Kidney epithelial cell (primary cell): Measurements from ENCODE around the gene GTF2A2. TPM values are rescaled to one million over a fixed set of nuclear protein-coding genes. Genes with fewer than 3 reads are reported as not detected.

Experiments
- DNase-seq: peaks from one replicate; pipeline ENCODE4 v3.0.0-alpha.2; 2010; ENCODE audit warnings: low read depth
- H3K27me3 ChIP-seq: 2 replicates; pipeline ENCODE4 v1.6.0; 2011; ENCODE audit warnings: low read length; ENCODE audit not compliant: control insufficient read depth, insufficient read depth
- H3K36me3 ChIP-seq: 2 replicates; pipeline ENCODE4 v1.5.1; 2011; ENCODE audit warnings: low read length; ENCODE audit not compliant: control insufficient read depth, insufficient read depth
- H3K4me3 ChIP-seq: 2 replicates; pipeline ENCODE4 v1.5.1; 2011; ENCODE audit warnings: low read depth, mild to moderate bottlenecking, control low read depth, low read length
- total RNA-seq: library from RNA; depleted of rRNA; stranded (reverse); fragments of >200 nt; gene quantifications from 2 replicates; pipeline ENCODE4 v1.2.3, GENCODE V29; 2015
- TF ChIP-seq, protein P1 (sequence below): IDR thresholded peaks from 2 replicates; pipeline ENCODE4 v1.5.1; 2011; ENCODE audit warnings: mild to moderate bottlenecking, moderate library complexity, low read length, control low read depth, inconsistent platforms; ENCODE audit not compliant: insufficient read depth, poor library complexity, severe bottlenecking

Gene GTF2A2
- total RNA-seq, 1 donor from 2014 or later: 36.9 TPM

DNA sequence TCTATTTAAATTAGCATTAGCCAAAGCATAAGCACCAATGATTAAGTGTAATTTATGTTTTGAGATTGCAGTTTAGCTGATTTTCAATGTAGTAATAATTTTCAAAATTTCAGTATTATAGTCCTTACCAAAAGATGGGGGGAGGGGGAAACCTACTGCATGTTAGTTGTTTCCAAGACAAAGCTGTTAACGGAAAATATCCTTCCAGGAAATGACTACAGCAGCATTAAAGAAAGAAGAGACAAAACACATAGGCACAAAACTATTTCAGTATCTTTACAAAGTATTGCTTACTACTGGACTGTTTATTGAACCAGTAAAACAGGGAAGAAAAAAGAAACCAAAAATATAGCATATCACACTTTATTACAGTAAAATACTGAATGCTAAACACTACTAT lies 21.3 kb upstream of the GTF2A2 start:
- H3K27me3 ChIP-seq: no peaks in the 10 kb centered on the region
- TF ChIP-seq, protein P1, sequence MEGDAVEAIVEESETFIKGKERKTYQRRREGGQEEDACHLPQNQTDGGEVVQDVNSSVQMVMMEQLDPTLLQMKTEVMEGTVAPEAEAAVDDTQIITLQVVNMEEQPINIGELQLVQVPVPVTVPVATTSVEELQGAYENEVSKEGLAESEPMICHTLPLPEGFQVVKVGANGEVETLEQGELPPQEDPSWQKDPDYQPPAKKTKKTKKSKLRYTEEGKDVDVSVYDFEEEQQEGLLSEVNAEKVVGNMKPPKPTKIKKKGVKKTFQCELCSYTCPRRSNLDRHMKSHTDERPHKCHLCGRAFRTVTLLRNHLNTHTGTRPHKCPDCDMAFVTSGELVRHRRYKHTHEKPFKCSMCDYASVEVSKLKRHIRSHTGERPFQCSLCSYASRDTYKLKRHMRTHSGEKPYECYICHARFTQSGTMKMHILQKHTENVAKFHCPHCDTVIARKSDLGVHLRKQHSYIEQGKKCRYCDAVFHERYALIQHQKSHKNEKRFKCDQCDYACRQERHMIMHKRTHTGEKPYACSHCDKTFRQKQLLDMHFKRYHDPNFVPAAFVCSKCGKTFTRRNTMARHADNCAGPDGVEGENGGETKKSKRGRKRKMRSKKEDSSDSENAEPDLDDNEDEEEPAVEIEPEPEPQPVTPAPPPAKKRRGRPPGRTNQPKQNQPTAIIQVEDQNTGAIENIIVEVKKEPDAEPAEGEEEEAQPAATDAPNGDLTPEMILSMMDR: no peak
- no peak overlapping the region for H3K4me3 ChIP-seq
- peaks cover 1% of the 10 kb centered on the region for H3K36me3 ChIP-seq
- DNase-seq: no peak

DNA sequence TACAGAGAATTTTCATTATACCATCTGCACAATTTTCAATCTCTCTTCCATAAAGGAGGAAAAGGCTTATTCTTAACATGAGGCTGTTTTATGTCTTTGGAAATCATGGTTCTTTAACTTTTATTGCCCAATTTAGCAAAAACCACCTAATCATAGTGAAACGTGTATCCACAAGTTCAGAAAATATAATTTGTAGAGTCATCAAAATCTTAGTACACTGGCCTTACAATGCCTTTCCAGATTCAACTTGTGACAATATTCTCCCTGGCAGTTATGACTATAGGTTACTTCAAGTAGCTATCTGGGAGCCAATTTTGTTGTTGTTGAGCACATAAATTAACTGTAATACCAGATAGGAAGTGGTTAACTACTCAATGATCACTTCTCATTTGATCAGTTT lies 20.9 kb upstream of the GTF2A2 start:
- Histone ChIP-seq H3K27me3 (no peaks in the 10 kb centered on the region), H3K36me3 (peaks cover 1% of the 10 kb centered on the region), H3K4me3 (no peak overlapping the region)
- no peak for DNase-seq
- TF ChIP-seq, protein P1: no peak

DNA sequence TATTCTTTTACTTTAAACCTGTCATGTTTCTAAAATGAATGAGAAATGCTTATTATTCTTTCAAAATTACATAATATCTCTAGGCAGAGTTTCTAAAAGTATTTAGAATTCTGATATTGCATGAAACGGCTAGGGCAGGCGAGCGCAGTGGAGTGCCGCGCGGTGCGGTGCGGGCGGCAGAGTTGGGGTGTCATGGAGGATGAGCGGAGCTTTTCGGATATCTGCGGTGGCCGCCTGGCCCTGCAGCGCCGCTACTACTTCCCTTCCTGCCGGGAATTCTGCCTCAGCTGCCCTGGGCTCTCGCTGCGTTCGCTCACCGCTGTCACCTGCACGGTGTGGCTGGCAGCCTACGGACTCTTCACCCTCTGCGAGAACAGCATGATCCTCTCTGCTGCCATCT lies 19.2 kb upstream of the GTF2A2 start:
- peaks cover 1% of the 10 kb centered on the region for H3K36me3 ChIP-seq
- no peak overlapping the region for H3K4me3 ChIP-seq
- TF ChIP-seq, protein P1: no peak
- DNase-seq: no peak
- H3K27me3 ChIP-seq: no peaks in the 10 kb centered on the region

DNA sequence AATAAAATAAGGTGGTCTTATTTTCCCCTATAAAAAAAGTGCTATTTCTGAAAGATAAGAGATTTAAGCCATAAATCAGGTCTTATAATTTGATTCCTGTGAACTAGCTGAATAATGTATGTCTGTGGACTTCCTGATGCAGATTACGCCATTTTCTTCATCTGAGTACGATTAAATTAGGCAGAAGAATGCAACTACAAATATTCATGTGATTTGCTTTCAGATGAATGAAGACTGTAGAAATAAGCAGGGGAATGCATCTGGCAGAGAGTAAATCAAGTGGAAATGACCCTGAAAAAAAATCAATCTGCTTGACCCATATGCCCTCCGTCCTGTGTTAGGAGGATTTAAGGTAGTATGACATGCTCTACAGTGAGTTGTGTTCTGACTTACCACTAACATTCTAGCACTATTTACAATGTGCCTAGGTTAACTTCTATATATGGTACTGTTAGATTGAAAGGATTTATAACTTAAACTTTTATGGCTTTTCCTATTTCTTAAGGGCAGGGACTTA lies 17.1 kb upstream of the GTF2A2 start:
- Histone ChIP-seq H3K36me3 (no peaks in the 10 kb centered on the region), H3K4me3 (no peak overlapping the region)
- TF ChIP-seq, protein P1: no peak

DNA sequence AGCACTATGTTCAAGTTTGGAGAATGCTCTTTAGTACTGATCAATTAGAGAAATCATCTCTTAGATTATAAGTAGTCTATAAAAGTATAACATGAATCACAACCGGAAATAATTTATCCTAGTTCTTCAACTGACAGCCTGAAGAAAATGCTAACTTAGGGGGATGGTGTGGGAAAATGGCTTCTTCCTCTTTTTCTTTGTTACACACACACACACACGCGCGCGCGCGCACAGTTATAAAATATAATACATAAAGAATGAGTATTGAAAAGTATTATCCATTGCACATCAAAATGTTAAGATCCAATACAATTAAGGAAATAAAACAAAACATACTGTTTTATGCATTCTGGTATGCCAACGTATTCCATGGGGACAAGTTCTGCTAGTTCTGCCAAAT lies 11.2 kb upstream of the GTF2A2 start:
- Histone ChIP-seq H3K27me3 (no peaks in the 10 kb centered on the region), H3K4me3 (no peak overlapping the region), H3K36me3 (no peaks in the 10 kb centered on the region)
- TF ChIP-seq, protein P1: no peak
- no peak for DNase-seq

More for the DNA sequence above, 17.1 kb upstream of the GTF2A2 start:
- DNase-seq: no peak
- no peaks in the 10 kb centered on the region for H3K27me3 ChIP-seq

DNA sequence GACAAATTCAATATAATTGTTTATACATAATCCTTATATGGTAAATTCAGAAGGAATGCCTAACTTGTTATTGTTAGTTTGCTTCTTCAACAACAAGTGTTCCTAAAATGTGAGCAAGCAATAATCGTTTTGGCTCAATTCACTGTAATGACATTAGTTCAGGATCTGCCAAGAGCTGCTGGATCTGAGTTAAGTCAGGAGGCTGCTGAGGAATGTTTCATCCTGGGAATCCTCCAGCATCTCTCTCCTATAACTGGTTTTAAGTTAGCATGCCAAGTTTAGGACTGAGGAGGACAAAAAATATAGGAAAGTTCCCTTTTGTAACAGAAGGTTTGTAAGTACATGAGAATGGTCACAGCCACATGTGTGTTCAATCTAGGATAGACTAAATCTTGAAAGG lies 4.9 kb upstream of the GTF2A2 start:
- no peaks in the 10 kb centered on the region for H3K27me3 ChIP-seq

More for the DNA sequence above, 4.9 kb upstream of the GTF2A2 start:
- peaks cover 1% of the 10 kb centered on the region for H3K36me3 ChIP-seq
- DNase-seq: no peak
- no peak overlapping the region for H3K4me3 ChIP-seq
- TF ChIP-seq, protein P1: no peak
